GM15510 (cell line): ENCODE measurements around the gene CGNL1.

Experiments
- POLR2A ChIP-seq: IDR thresholded peaks from 3 replicates; pipeline ENCODE4 v1.6.1; 2011; ENCODE audit warnings: borderline replicate concordance; ENCODE audit not compliant: insufficient read length; ENCODE audit errors: extremely low read depth

The CGNL1 gene

GRCh38 chr15:57375827-57376695, at the start of gene CGNL1:
Gene CGNL1, plus strand, starts transcription at chr15:57376505. Its CDS starts 61,495 bp downstream, at chr15:57438000.
- no peak for TF ChIP-seq POLR2A

GRCh38 chr15:57327985-57328471, 48.3 kb upstream of the CGNL1 start:
- TF ChIP-seq POLR2A, result no peak

- no peak for TF ChIP-seq POLR2A
Observed at GRCh38 chr15:57328479-57328878, 47.8 kb upstream of the CGNL1 start.

GRCh38 chr15:57328897-57329296, 47.4 kb upstream of the CGNL1 start:
- no peak for TF ChIP-seq POLR2A

- TF ChIP-seq POLR2A, result no peak
Observed at GRCh38 chr15:57329582-57330367, 46.5 kb upstream of the CGNL1 start.

GRCh38 chr15:57330619-57331340, 45.5 kb upstream of the CGNL1 start:
- no peak for TF ChIP-seq POLR2A

GRCh38 chr15:57332326-57332725, 44.0 kb upstream of the CGNL1 start:
- TF ChIP-seq POLR2A, result no peak

- TF ChIP-seq POLR2A, result no peak
Observed at GRCh38 chr15:57333487-57333886, 42.8 kb upstream of the CGNL1 start.

- TF ChIP-seq POLR2A, result no peak
Observed at GRCh38 chr15:57334257-57334656, 42.0 kb upstream of the CGNL1 start.

- no peak for TF ChIP-seq POLR2A
Observed at GRCh38 chr15:57335293-57335715, 41.0 kb upstream of the CGNL1 start.

- no peak for TF ChIP-seq POLR2A
Observed at GRCh38 chr15:57335719-57336118, 40.6 kb upstream of the CGNL1 start.

- TF ChIP-seq POLR2A, result no peak
Observed at GRCh38 chr15:57337868-57338411, 38.4 kb upstream of the CGNL1 start.

GRCh38 chr15:57339321-57339720, 37.0 kb upstream of the CGNL1 start:
- no peak for TF ChIP-seq POLR2A

- no peak for TF ChIP-seq POLR2A
Observed at GRCh38 chr15:57340682-57341259, 35.5 kb upstream of the CGNL1 start.
